Muscle layer of colon (tissue), 2 donors: ENCODE measurements around the gene CUEDC1.

Experiments used
- H3K27ac ChIP-seq: one replicate; pipeline ENCODE4 v1.7.0; 2013; ENCODE audit warnings: low read depth, mild to moderate bottlenecking, low read length, moderate library complexity
- H3K27me3 ChIP-seq, 2 donors: one replicate each; pipeline ENCODE4 v1.7.0; 2013; ENCODE audit warnings: low read length in 2 of 2, mild to moderate bottlenecking in 2 of 2; ENCODE audit not compliant: insufficient read depth in 2 of 2, control insufficient read depth in 1 of 2
- H3K36me3 ChIP-seq: one replicate; pipeline ENCODE4 v1.7.0; 2013; ENCODE audit warnings: mild to moderate bottlenecking, low read length; ENCODE audit not compliant: insufficient read depth
- H3K4me1 ChIP-seq: one replicate; pipeline ENCODE4 v1.7.0; 2013; ENCODE audit warnings: mild to moderate bottlenecking, low read length; ENCODE audit not compliant: insufficient read depth
- H3K4me3 ChIP-seq, 2 donors: one replicate each; pipeline ENCODE4 v1.7.0; 2013; ENCODE audit warnings: low read length in 2 of 2, low read depth in 1 of 2, mild to moderate bottlenecking in 1 of 2, moderate library complexity in 1 of 2
- H3K9ac ChIP-seq: one replicate; pipeline ENCODE4 v1.7.0; 2013; ENCODE audit warnings: low read length
- H3K9me3 ChIP-seq: one replicate; pipeline ENCODE4 v1.7.0; 2013; ENCODE audit warnings: mild to moderate bottlenecking, low read length
- donor health status: abdominal sarcoma.
- donor health status: Adenocarcinoma of cecum.

Gene CUEDC1

GRCh38 chr17:57916925-57917858 is 38.0 kb downstream of the CUEDC1 start:
- H3K27ac ChIP-seq: peak overlapping the region; percentile 84
- H3K27me3 ChIP-seq: no peaks in the 10 kb centered on the region
- H3K4me1 ChIP-seq: peaks cover 88% of the 10 kb centered on the region
- no peaks in the 10 kb centered on the region for H3K9me3 ChIP-seq
- H3K9ac ChIP-seq: no peak overlapping the region
- no peak overlapping the region for H3K4me3 ChIP-seq
- H3K36me3 ChIP-seq: no peaks in the 10 kb centered on the region

- Histone ChIP-seq H3K4me1 (peaks cover 88% of the 10 kb centered on the region), H3K27me3 (no peaks in the 10 kb centered on the region), H3K27ac (peak overlapping the region; percentile 84), H3K9ac (peak overlapping the region; percentile 26), H3K4me3 (no peak overlapping the region), H3K9me3 (no peaks in the 10 kb centered on the region), H3K36me3 (no peaks in the 10 kb centered on the region)
These were observed 39.0 kb downstream of the CUEDC1 start for GRCh38 chr17:57915985-57916757.

- Histone ChIP-seq H3K9ac (peak overlapping the region; percentile 26), H3K4me1 (peaks cover 88% of the 10 kb centered on the region), H3K27me3 (no peaks in the 10 kb centered on the region), H3K9me3 (no peaks in the 10 kb centered on the region), H3K27ac (peak overlapping the region; percentile 84), H3K4me3 (no peak overlapping the region), H3K36me3 (no peaks in the 10 kb centered on the region)
These were observed 39.7 kb downstream of the CUEDC1 start for GRCh38 chr17:57915544-57915943.

GRCh38 chr17:57914273-57915142 is 40.7 kb downstream of the CUEDC1 start:
- Histone ChIP-seq H3K9me3 (no peaks in the 10 kb centered on the region), H3K36me3 (no peaks in the 10 kb centered on the region), H3K4me3 (peak overlapping the region in 1 of 2 donors; percentile 3), H3K4me1 (peaks cover 84% of the 10 kb centered on the region), H3K9ac (no peak overlapping the region), H3K27me3 (no peaks in the 10 kb centered on the region), H3K27ac (peak overlapping the region; percentile 84)

GRCh38 chr17:57913575-57914272 is 41.5 kb downstream of the CUEDC1 start:
- H3K27me3 ChIP-seq: no peaks in the 10 kb centered on the region
- peak overlapping the region; percentile 5 for H3K9ac ChIP-seq
- no peaks in the 10 kb centered on the region for H3K36me3 ChIP-seq
- H3K4me3 ChIP-seq: no peak overlapping the region
- H3K4me1 ChIP-seq: peaks cover 85% of the 10 kb centered on the region
- no peaks in the 10 kb centered on the region for H3K9me3 ChIP-seq
- H3K27ac ChIP-seq: peak overlapping the region; percentile 84

- Histone ChIP-seq H3K9ac (no peak overlapping the region), H3K27me3 (no peaks in the 10 kb centered on the region), H3K36me3 (no peaks in the 10 kb centered on the region), H3K4me3 (no peak overlapping the region), H3K27ac (peak overlapping the region; percentile 80), H3K4me1 (peaks cover 72% of the 10 kb centered on the region), H3K9me3 (no peaks in the 10 kb centered on the region)
These were observed 43.2 kb downstream of the CUEDC1 start for GRCh38 chr17:57911834-57912673.

- H3K4me1 ChIP-seq: peaks cover 62% of the 10 kb centered on the region
- H3K9ac ChIP-seq: no peak overlapping the region
- H3K4me3 ChIP-seq: no peak overlapping the region
- no peaks in the 10 kb centered on the region for H3K27me3 ChIP-seq
- H3K36me3 ChIP-seq: no peaks in the 10 kb centered on the region
- H3K27ac ChIP-seq: no peak overlapping the region
- no peaks in the 10 kb centered on the region for H3K9me3 ChIP-seq
These were observed 44.5 kb downstream of the CUEDC1 start for GRCh38 chr17:57910462-57911420.

- Histone ChIP-seq H3K9ac (no peak overlapping the region), H3K9me3 (no peaks in the 10 kb centered on the region), H3K4me1 (peaks cover 62% of the 10 kb centered on the region), H3K36me3 (no peaks in the 10 kb centered on the region), H3K27ac (peak overlapping the region; percentile 49), H3K27me3 (no peaks in the 10 kb centered on the region), H3K4me3 (no peak overlapping the region)
These were observed 45.7 kb downstream of the CUEDC1 start for GRCh38 chr17:57909551-57909950.

GRCh38 chr17:57908278-57908677 is 46.9 kb downstream of the CUEDC1 start:
- no peaks in the 10 kb centered on the region for H3K36me3 ChIP-seq
- peaks cover 62% of the 10 kb centered on the region for H3K4me1 ChIP-seq
- no peaks in the 10 kb centered on the region for H3K27me3 ChIP-seq
- H3K9ac ChIP-seq: no peak overlapping the region
- H3K9me3 ChIP-seq: no peaks in the 10 kb centered on the region
- H3K4me3 ChIP-seq: no peak overlapping the region
- H3K27ac ChIP-seq: no peak overlapping the region
